Measurements from ENCODE around the gene GLB1L2. TPM values are rescaled to one million over a fixed set of nuclear protein-coding genes. Genes with fewer than 3 reads are reported as not detected.

GLB1L2 gene
- polyA plus RNA-seq, 1 of the 3 experiments (the other 2 are of a cell fraction) = 3.4 TPM

DNA sequence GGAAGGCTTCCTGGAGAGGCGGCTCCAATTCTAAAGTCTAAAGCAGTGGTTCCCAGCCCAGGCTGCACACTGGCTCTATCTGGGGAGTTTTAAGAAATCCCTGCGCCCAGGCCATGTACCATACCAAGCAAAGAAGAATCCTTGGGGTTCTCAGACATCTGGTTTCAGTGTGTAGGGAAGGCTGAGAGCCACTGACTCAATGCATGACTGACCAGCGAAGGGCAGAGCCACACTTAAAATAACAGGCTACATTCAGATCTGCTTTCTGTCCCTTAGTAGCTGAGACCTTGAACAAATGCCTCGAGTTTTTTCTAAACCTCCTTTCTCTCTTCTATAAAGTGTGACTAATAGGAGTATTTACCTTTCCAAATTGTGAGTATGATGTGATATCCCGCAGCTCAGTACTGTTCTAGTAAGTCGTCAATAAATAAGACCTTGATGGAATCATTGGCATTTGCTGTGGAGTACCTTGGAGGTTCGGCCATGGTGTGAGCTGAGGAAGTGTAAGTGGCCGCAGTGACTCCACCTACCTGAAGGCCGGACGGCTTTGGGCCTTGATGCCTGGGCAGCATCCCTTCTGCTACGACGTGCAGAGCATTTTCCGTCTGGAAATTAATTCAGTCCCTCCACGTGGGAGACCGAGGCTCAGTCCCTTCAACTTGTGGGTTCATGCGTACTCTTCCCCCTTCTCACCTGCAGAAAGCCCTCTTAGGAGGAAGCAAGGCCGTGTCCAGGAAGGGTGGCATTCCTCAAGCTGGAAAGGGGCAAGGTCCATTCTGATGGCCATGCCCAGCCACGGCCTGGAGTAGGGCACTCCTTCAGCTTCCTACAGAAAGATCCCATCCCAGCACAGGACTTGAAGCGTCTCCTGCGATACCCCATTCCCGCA, 25.1 kb downstream of the GLB1L2 start:
- H3K79me2 ChIP-seq (ENCODE audit: insufficient read depth) = no peaks in the 10 kb centered on the region
- H3K36me3 ChIP-seq (replicated peaks in 1 of 2; ENCODE audit: control insufficient read depth in 1 of 2, insufficient read depth in 2 of 2, low read length in 1 of 2) = no peaks in the 10 kb centered on the region
- H3K4me3 ChIP-seq (ENCODE audit: low read depth in 2 of 2, low read length in 1 of 2) = no peak overlapping the region
- no peaks in the 10 kb centered on the region for H3F3A ChIP-seq (replicated peaks; ENCODE audit: insufficient read depth)
- ChIA-PET POLR2A (no interaction called here), CTCF (interaction anchor here (0.6 to 0.8 kb wide), 2 partner anchors 512 to 1416 kb away, joined by 3 read pairs; no protein-coding TSS in a partner anchor)
- no peak for DNase-seq
- no peaks in the 10 kb centered on the region; a peak in 1 of 4 replicates for H3K4me1 ChIP-seq (ENCODE audit: control insufficient read depth in 1 of 2, insufficient read depth in 2 of 2, low read depth in 1 of 2, low read length in 1 of 2)
- 71% methylated on average over 14 of the region's 21 CpGs for WGBS (ENCODE audit: low lambda C conversion rate)
- TF ChIP-seq SIN3A (IDR thresholded peaks at IDR 0.05; ENCODE audit: borderline replicate concordance, low read depth, low read length) (no peak), YY1 (IDR thresholded peaks at IDR 0.05; ENCODE audit: low read depth) (no peak), EP300 (IDR thresholded peaks at IDR 0.05; ENCODE audit: borderline replicate concordance in 1 of 2, low read depth in 1 of 2, low read length in 1 of 2) (no peak), JUND (IDR thresholded peaks at IDR 0.05) (no peak)
- TF ChIP-seq, protein P1, sequence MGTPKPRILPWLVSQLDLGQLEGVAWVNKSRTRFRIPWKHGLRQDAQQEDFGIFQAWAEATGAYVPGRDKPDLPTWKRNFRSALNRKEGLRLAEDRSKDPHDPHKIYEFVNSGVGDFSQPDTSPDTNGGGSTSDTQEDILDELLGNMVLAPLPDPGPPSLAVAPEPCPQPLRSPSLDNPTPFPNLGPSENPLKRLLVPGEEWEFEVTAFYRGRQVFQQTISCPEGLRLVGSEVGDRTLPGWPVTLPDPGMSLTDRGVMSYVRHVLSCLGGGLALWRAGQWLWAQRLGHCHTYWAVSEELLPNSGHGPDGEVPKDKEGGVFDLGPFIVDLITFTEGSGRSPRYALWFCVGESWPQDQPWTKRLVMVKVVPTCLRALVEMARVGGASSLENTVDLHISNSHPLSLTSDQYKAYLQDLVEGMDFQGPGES (IDR thresholded peaks at IDR 0.05; ENCODE audit: low read depth, low read length) = no peak
- H3K9me3 ChIP-seq = no peaks in the 10 kb centered on the region
- H4K20me1 ChIP-seq (ENCODE audit: insufficient read depth) = no peaks in the 10 kb centered on the region
- no peaks in the 10 kb centered on the region for H3K9me2 ChIP-seq
- no peak overlapping the region for H2AFZ ChIP-seq (ENCODE audit: low read depth)
- H3K4me2 ChIP-seq = no peak overlapping the region
- no peak overlapping the region for H3K9ac ChIP-seq
- H3K27me3 ChIP-seq (ENCODE audit: insufficient read depth) = no peaks in the 10 kb centered on the region
- H3K27ac ChIP-seq (ENCODE audit: low read depth in 2 of 2, low read length in 1 of 2) = no peak overlapping the region

DNA sequence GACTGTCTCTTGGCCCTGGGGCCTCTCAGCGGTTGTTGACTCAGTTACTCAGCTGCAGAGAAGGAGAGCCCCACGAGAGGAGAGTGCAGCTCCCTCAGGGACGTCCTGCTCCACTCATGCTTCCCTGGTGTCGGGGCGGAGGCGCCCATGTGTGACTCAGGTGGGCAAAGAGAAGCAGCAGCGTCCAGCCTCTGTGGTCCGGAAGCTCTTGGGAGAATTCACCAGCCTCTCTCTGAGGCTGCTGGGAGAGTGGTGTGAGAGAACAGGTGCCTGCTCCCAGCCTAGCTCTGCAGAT, 25.7 kb downstream of the GLB1L2 start:
- H3K9me2 ChIP-seq = no peaks in the 10 kb centered on the region
- DNase-seq = no peak
- ChIA-PET CTCF (interaction anchor here (0.6 to 0.8 kb wide), 2 partner anchors 511 to 1416 kb away, joined by 3 read pairs; no protein-coding TSS in a partner anchor), POLR2A (no interaction called here)
- no peaks in the 10 kb centered on the region; a peak in 1 of 4 replicates for H3K4me1 ChIP-seq (ENCODE audit: control insufficient read depth in 1 of 2, insufficient read depth in 2 of 2, low read depth in 1 of 2, low read length in 1 of 2)
- H3K27ac ChIP-seq (ENCODE audit: low read depth in 2 of 2, low read length in 1 of 2) = no peak overlapping the region
- no peak overlapping the region for H3K9ac ChIP-seq
- no peaks in the 10 kb centered on the region for H3K79me2 ChIP-seq (ENCODE audit: insufficient read depth)
- H3K27me3 ChIP-seq (ENCODE audit: insufficient read depth) = no peaks in the 10 kb centered on the region
- no peak overlapping the region for H3K4me3 ChIP-seq (ENCODE audit: low read depth in 2 of 2, low read length in 1 of 2)
- no peaks in the 10 kb centered on the region for H3K36me3 ChIP-seq (replicated peaks in 1 of 2; ENCODE audit: control insufficient read depth in 1 of 2, insufficient read depth in 2 of 2, low read length in 1 of 2)
- no peak overlapping the region for H3K4me2 ChIP-seq
- no peaks in the 10 kb centered on the region for H4K20me1 ChIP-seq (ENCODE audit: insufficient read depth)
- no peaks in the 10 kb centered on the region for H3F3A ChIP-seq (replicated peaks; ENCODE audit: insufficient read depth)
- H2AFZ ChIP-seq (ENCODE audit: low read depth) = no peak overlapping the region
- no peaks in the 10 kb centered on the region for H3K9me3 ChIP-seq
- TF ChIP-seq EZH2phosphoT487 (IDR thresholded peaks at IDR 0.05; ENCODE audit: borderline replicate concordance, low read depth) = no peak
- no peak for TF ChIP-seq FOXM1 (IDR thresholded peaks at IDR 0.05; ENCODE audit: low read depth)
- TF ChIP-seq POLR2AphosphoS5 (IDR thresholded peaks at IDR 0.05; ENCODE audit: low read depth, low read length) = no peak
- no peak for TF ChIP-seq SMC3 (IDR thresholded peaks at IDR 0.05; ENCODE audit: low read depth, low read length)
- TF ChIP-seq MEF2A (IDR thresholded peaks at IDR 0.05; ENCODE audit: borderline replicate concordance, low read depth) = no peak
- no peak for TF ChIP-seq FOSL2 (IDR thresholded peaks at IDR 0.05; ENCODE audit: borderline replicate concordance, low read depth)
- no peak for TF ChIP-seq RFX5 (IDR thresholded peaks at IDR 0.05; ENCODE audit: low read length)
- no peak for TF ChIP-seq JUND (IDR thresholded peaks at IDR 0.05)
- TF ChIP-seq TCF12 (IDR thresholded peaks at IDR 0.05) = no peak
- TF ChIP-seq, protein P1 (IDR thresholded peaks at IDR 0.05; ENCODE audit: low read depth, low read length) = no peak
- TF ChIP-seq, protein P2, sequence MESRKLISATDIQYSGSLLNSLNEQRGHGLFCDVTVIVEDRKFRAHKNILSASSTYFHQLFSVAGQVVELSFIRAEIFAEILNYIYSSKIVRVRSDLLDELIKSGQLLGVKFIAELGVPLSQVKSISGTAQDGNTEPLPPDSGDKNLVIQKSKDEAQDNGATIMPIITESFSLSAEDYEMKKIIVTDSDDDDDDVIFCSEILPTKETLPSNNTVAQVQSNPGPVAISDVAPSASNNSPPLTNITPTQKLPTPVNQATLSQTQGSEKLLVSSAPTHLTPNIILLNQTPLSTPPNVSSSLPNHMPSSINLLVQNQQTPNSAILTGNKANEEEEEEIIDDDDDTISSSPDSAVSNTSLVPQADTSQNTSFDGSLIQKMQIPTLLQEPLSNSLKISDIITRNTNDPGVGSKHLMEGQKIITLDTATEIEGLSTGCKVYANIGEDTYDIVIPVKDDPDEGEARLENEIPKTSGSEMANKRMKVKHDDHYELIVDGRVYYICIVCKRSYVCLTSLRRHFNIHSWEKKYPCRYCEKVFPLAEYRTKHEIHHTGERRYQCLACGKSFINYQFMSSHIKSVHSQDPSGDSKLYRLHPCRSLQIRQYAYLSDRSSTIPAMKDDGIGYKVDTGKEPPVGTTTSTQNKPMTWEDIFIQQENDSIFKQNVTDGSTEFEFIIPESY (IDR thresholded peaks at IDR 0.05; ENCODE audit: borderline replicate concordance, low read depth) = no peak
- no peak for TF ChIP-seq MXI1 (IDR thresholded peaks at IDR 0.05; ENCODE audit: low read depth, low read length)
- no peak for TF ChIP-seq RXRA (IDR thresholded peaks at IDR 0.05; ENCODE audit: borderline replicate concordance, low read depth)
- no peak for TF ChIP-seq NRF1 (IDR thresholded peaks at IDR 0.05; ENCODE audit: low read depth, low read length)
- WGBS (ENCODE audit: low lambda C conversion rate) = 29% methylated on average over 3 of the region's 8 CpGs
